Stomach (tissue), 19 donors: ENCODE measurements around the gene ABHD12B. TPM values are rescaled to one million over a fixed set of nuclear protein-coding genes. Genes with fewer than 3 reads are reported as not detected.

Experiments used
- DNase-seq, 2 donors: peaks; one replicate each; pipeline versions ENCODE4 v3.0.0 to v3.0.0-alpha.2; 2013 to 2019
- H3K27ac ChIP-seq, 5 donors: fragments of 200-600 bp in 4 of 5; sonication (generic) in 4 of 5; one replicate each; pipeline ENCODE4 v1.5.1; 2013 to 2019; ENCODE audit warnings: mild to moderate bottlenecking in 1 of 5, moderate library complexity in 1 of 5
- H3K27me3 ChIP-seq, 3 donors: fragments of 200-600 bp; sonication (generic); one replicate each; pipeline ENCODE4 v1.5.1; 2017 to 2019; ENCODE audit warnings: mixed run types in 1 of 3
- H3K36me3 ChIP-seq, 4 donors: fragments of 200-600 bp; sonication (generic); 1 replicate in 3 of 4; 2 replicates in 1 of 4; pipeline ENCODE4 v1.5.1; 2016 to 2019
- H3K4me1 ChIP-seq, 4 donors: fragments of 200-600 bp; sonication (generic); one replicate each; pipeline ENCODE4 v1.5.1; 2016 to 2019
- H3K4me3 ChIP-seq, 4 donors: fragments of 200-600 bp; sonication (generic) in 3 of 4; one replicate each; pipeline ENCODE4 v1.5.1; 2016 to 2019; ENCODE audit warnings: mild to moderate bottlenecking in 1 of 4
- H3K9me3 ChIP-seq, 4 donors: fragments of 200-600 bp; sonication (generic); one replicate each; pipeline ENCODE4 v1.5.1; 2016 to 2019
- EP300 ChIP-seq: sonication (generic); formaldehyde crosslinking; IDR thresholded peaks from one replicate; pipeline ENCODE4 v1.6.1; 2017; ENCODE audit warnings: antibody characterized with exemption
- POLR2A ChIP-seq, 4 donors: fragments of 450-650 bp; IDR thresholded peaks; one replicate each; pipeline ENCODE4 v1.6.1; 2016; ENCODE audit warnings: antibody characterized with exemption in 4 of 4, control low read depth in 2 of 4, mild to moderate bottlenecking in 1 of 4, moderate library complexity in 1 of 4
- POLR2AphosphoS5 ChIP-seq, 3 donors: sonication (generic); formaldehyde crosslinking; IDR thresholded peaks; one replicate each; pipeline ENCODE4 v1.6.1; 2016; ENCODE audit warnings: antibody characterized with exemption in 3 of 3
- WGBS, 5 donors: extraction: QIAGEN DNeasy Blood & Tissue Kit in 3 of 5; methylation state at CpG; one replicate each; pipeline versions ENCODE4 v1.1.5 to v1.1.7; 2013 to 2018; 5-methylcytosine and 5-hydroxymethylcytosine counted together
- intact Hi-C: fragments of 100-400 bp; cut with DNase I; formaldehyde crosslinking; loops from one replicate; pipeline ENCODE4 v1.15.1; 2023; ENCODE audit warnings: low total_unique reads
- long read RNA-seq, 10 donors: transcript quantifications; one replicate each; lab custom pipeline, GENCODE V29; 2026
- polyA plus RNA-seq, 3 donors: library from polyadenylated mRNA; stranded (reverse); fragments of 200-250 nt; gene quantifications; one replicate each; pipeline ENCODE4 v1.2.3, GENCODE V29; 2013
- total RNA-seq, 5 donors: library from RNA; depleted of rRNA; stranded (reverse); fragments of >200 nt; gene quantifications; one replicate each; pipeline versions ENCODE4 v1.1.0 to v1.2.3, GENCODE V29; 2014 to 2016
- TF ChIP-seq, protein P1 (sequence below), 7 experiments: fragments of 450-650 bp in 4 of 7; fragments of 200-600 bp in 3 of 7; sonication (generic) in 3 of 7; IDR thresholded peaks; one replicate each; pipeline ENCODE4 v1.5.1; 2016 to 2019; ENCODE audit warnings: antibody characterized with exemption in 7 of 7, control low read depth in 2 of 7, mild to moderate bottlenecking in 1 of 7
- donor health status: healthy with polysubstance abuse.
- donor health status: Bipolar disorder and iron deficiency.
- donor health status: healthy.

Gene ABHD12B, protein sequence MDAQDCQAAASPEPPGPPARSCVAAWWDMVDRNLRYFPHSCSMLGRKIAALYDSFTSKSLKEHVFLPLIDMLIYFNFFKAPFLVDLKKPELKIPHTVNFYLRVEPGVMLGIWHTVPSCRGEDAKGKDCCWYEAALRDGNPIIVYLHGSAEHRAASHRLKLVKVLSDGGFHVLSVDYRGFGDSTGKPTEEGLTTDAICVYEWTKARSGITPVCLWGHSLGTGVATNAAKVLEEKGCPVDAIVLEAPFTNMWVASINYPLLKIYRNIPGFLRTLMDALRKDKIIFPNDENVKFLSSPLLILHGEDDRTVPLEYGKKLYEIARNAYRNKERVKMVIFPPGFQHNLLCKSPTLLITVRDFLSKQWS
- total RNA-seq = not detected
- polyA plus RNA-seq = under 1 TPM in 1 of 3 donors, not detected in 2; 0.23 TPM
- long read RNA-seq, donor 1 = 0 reads
- long read RNA-seq, donor 2 = 0 reads
- long read RNA-seq, donor 3 = 0 reads
- long read RNA-seq, donor 4 = 0 reads
- long read RNA-seq, donor 5 = 0 reads
- long read RNA-seq, donor 6, partial matches to known transcripts = 22 of 31 reads
- long read RNA-seq, donor 6, other reads (novel, unspliced or antisense) = 9 of 31 reads
- long read RNA-seq, donor 7 = 0 reads
- long read RNA-seq, donor 8 = 0 reads
- long read RNA-seq, donor 9 = 0 reads
- long read RNA-seq, donor 10 = 0 reads

DNA sequence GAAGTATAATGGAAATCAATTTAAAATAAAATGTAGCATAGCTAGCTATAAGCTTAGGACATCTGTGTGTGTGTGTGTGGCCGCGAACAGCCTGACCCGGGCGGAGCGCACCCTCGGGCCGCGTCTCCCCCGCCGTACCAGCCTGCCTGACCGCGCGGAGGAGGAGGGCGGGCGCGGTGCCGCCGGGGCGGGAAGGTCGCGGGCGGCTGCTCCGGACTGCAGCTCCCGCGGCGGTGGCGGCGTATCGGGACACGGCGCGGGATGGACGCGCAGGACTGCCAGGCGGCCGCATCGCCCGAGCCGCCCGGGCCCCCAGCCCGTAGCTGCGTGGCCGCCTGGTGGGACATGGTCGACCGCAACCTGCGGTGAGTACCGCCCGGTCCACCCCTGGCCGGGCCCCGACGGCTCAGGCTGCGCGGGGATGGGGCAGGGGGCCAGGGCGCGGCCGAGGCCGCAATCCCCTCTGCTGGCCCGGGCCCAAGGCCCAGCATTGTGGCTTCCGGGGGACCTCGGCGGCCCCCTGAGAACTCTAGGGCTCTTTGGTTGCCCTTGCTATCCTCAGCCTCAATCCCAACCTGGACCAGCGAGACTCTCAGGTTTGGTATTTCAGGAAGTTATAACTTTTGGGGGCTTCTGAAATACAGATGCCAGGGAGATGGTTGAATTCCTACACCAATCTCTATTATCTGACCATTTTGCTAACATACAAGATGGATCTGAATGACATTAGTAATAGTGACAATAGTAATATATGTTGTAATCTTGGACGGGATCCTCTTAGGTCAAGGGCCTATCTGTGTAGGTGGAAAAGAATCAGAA is at the start of gene ABHD12B:
TSS of gene ABHD12B (plus strand) at position 140 of the 819 bp plus-strand sequence. CDS start at position 262, 122 bp downstream.
- intact Hi-C loops = no loop called here
- Histone ChIP-seq H3K9me3 (no peaks in the 10 kb centered on the region), H3K4me1 (peaks cover 0 to 10% (median 8%) of the 10 kb centered on the region in 4 donors), H3K36me3 (no peaks in the 10 kb centered on the region), H3K4me3 (peak within 1 kb of the TSS; percentile 23 to 39 (median 34)), H3K27ac (no peak within 1 kb of the TSS), H3K27me3 (peaks cover 6 to 45% (median 22%) of the 10 kb centered on the region in 3 donors)
- no peak for TF ChIP-seq POLR2AphosphoS5 (IDR thresholded peaks at IDR 0.05)
- TF ChIP-seq, protein P1, sequence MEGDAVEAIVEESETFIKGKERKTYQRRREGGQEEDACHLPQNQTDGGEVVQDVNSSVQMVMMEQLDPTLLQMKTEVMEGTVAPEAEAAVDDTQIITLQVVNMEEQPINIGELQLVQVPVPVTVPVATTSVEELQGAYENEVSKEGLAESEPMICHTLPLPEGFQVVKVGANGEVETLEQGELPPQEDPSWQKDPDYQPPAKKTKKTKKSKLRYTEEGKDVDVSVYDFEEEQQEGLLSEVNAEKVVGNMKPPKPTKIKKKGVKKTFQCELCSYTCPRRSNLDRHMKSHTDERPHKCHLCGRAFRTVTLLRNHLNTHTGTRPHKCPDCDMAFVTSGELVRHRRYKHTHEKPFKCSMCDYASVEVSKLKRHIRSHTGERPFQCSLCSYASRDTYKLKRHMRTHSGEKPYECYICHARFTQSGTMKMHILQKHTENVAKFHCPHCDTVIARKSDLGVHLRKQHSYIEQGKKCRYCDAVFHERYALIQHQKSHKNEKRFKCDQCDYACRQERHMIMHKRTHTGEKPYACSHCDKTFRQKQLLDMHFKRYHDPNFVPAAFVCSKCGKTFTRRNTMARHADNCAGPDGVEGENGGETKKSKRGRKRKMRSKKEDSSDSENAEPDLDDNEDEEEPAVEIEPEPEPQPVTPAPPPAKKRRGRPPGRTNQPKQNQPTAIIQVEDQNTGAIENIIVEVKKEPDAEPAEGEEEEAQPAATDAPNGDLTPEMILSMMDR (IDR thresholded peaks at IDR 0.05) = no peak
- TF ChIP-seq POLR2A (IDR thresholded peaks at IDR 0.05) = no peak
- TF ChIP-seq EP300 = no peak
- DNase-seq = peak in 1 of 2 donors; percentile 54
- WGBS, 5 donors = 9 to 14% (median 12%) methylated on average over 15 to 63 of the region's 63 CpGs

DNA sequence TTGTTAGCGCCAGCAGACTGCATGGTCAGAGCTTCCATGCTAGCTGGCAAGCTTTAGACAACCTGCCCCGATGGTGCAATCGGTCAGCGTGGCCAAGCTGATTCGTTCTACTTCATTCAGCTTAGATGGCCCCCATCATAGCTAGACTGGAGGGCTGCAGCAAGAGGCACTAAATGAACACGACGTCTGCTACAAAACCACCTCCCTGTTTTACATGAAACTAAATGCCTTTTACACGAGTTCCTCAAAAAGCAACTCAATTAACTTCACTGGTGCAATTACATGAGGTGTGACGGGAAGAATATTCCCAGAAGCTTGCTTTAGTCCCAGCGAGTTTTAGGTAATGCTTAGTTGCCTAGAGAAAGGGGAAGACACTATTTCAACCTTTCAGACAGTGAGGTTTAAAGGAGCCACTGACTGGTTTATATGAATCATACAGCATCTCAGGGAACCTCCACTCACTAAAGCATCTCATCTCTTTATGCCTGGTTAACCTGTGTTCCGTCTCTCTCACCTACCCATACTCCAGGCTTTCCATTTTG is 49.3 kb upstream of the ABHD12B start:
- H3K4me1 ChIP-seq = peaks cover 16 to 70% (median 50%) of the 10 kb centered on the region in 4 donors
- no peak overlapping the region for H3K4me3 ChIP-seq
- H3K27me3 ChIP-seq = no peaks in the 10 kb centered on the region
- DNase-seq = no peak
- 79 to 90% (median 83%) methylated on average over 11 of the region's 11 CpGs for WGBS, 5 donors
- TF ChIP-seq POLR2A (IDR thresholded peaks at IDR 0.05) (no peak), EP300 (no peak), POLR2AphosphoS5 (IDR thresholded peaks at IDR 0.05) (no peak)
- TF ChIP-seq, protein P1 (IDR thresholded peaks at IDR 0.05) = no peak
- H3K27ac ChIP-seq = peak overlapping the region in 3 of 5 donors; percentile 64 to 78 (median 71)
- H3K36me3 ChIP-seq = no peaks in the 10 kb centered on the region
- H3K9me3 ChIP-seq = no peaks in the 10 kb centered on the region
- intact Hi-C loops = no loop called here

DNA sequence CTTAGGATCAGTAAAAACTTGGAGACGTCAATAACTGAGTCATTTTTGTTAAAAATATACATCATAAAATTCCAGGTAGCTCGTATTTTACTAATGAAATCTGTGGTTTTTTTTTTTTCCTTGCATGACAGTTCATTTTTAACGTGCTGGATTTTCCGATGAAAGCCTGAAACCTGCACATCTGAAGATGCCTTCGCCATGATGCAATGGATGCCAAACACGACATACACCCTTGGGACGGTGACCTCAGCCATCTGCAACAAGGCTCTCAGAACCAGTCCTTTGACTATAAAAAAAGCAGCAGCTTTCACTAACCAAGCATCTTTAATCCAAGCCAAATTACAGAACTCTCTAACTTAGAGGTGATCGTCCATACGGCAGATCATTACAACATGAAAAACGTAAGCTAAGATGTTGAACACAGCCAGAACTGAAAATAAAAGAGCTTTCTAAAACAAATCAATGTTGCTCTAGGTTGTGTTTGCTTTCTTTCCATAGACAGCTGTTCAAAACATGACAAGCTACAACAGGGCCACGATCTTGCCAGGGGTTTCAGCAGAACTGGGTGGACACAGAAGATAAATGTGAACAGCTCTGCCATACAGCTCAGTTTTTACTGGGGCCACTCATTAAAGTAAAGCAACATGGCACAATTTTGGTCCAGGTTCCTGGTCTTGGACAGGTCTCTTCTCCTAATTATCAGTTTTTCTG is 48.6 kb upstream of the ABHD12B start:
- Histone ChIP-seq H3K4me3 (peak overlapping the region in 3 of 4 donors; percentile 1 to 8 (median 7)), H3K9me3 (no peaks in the 10 kb centered on the region), H3K4me1 (peaks cover 16 to 75% (median 51%) of the 10 kb centered on the region in 4 donors), H3K27me3 (no peaks in the 10 kb centered on the region), H3K36me3 (no peaks in the 10 kb centered on the region), H3K27ac (peak overlapping the region; percentile 45 to 78 (median 71))
- intact Hi-C loops = no loop called here
- no peak for DNase-seq
- TF ChIP-seq POLR2A (IDR thresholded peaks at IDR 0.05) = no peak
- no peak for TF ChIP-seq EP300
- TF ChIP-seq, protein P1 (IDR thresholded peaks at IDR 0.05) = no peak
- no peak for TF ChIP-seq POLR2AphosphoS5 (IDR thresholded peaks at IDR 0.05)
- 48 to 58% (median 53%) methylated on average over 11 of the region's 11 CpGs for WGBS, 5 donors
